ENCODE measurements around the gene TOE1.
"Not testable (repeated sequence)": the region's sequence is repeated elsewhere in the genome, so short reads cannot be mapped to it uniquely, and the experiment has no call there.

Gene TOE1

GRCh38 chr1:45354838-45355237 is 14.9 kb downstream of the TOE1 start:
- no peak for DNase-seq (ENCODE audit: low read depth in 2 of 2)

- no peak for DNase-seq (ENCODE audit: low read depth in 2 of 2)
Observed at GRCh38 chr1:45355683-45356082, 15.7 kb downstream of the TOE1 start.

- DNase-seq (ENCODE audit: low read depth in 2 of 2) = no peak
Observed at GRCh38 chr1:45356186-45356585, 16.2 kb downstream of the TOE1 start.

- peak in 1 of 2 donors; percentile 16 for DNase-seq (ENCODE audit: low read depth in 2 of 2)
Observed at GRCh38 chr1:45359882-45360513, 20.0 kb downstream of the TOE1 start.

- not testable (repeated sequence) for DNase-seq (ENCODE audit: low read depth in 2 of 2)
Observed at GRCh38 chr1:45360981-45361380, 21.0 kb downstream of the TOE1 start.

GRCh38 chr1:45364294-45364693 is 24.3 kb downstream of the TOE1 start:
- no peak for DNase-seq (ENCODE audit: low read depth in 2 of 2)

- no peak for DNase-seq (ENCODE audit: low read depth in 2 of 2)
Observed at GRCh38 chr1:45365051-45365450, 25.1 kb downstream of the TOE1 start.

GRCh38 chr1:45370575-45370974 is 30.6 kb downstream of the TOE1 start:
- DNase-seq (ENCODE audit: low read depth in 2 of 2) = no peak

GRCh38 chr1:45373573-45373972 is 33.6 kb downstream of the TOE1 start:
- no peak for DNase-seq (ENCODE audit: low read depth in 2 of 2)

- no peak for DNase-seq (ENCODE audit: low read depth in 2 of 2)
Observed at GRCh38 chr1:45375104-45376090, 35.4 kb downstream of the TOE1 start.

GRCh38 chr1:45378184-45378583 is 38.2 kb downstream of the TOE1 start:
- no peak for DNase-seq (ENCODE audit: low read depth in 2 of 2)

- DNase-seq (ENCODE audit: low read depth in 2 of 2) = no peak
Observed at GRCh38 chr1:45379524-45379923, 39.6 kb downstream of the TOE1 start.

- no peak for DNase-seq (ENCODE audit: low read depth in 2 of 2)
Observed at GRCh38 chr1:45380125-45380524, 40.2 kb downstream of the TOE1 start.

GRCh38 chr1:45380730-45381129 is 40.8 kb downstream of the TOE1 start:
- no peak for DNase-seq (ENCODE audit: low read depth in 2 of 2)

- DNase-seq (ENCODE audit: low read depth in 2 of 2) = no peak
Observed at GRCh38 chr1:45381243-45381642, 41.3 kb downstream of the TOE1 start.

GRCh38 chr1:45383191-45383590 is 43.2 kb downstream of the TOE1 start:
- no peak for DNase-seq (ENCODE audit: low read depth in 2 of 2)

- not testable (repeated sequence) for DNase-seq (ENCODE audit: low read depth in 2 of 2)
Observed at GRCh38 chr1:45384213-45384612, 44.2 kb downstream of the TOE1 start.

GRCh38 chr1:45385302-45385701 is 45.3 kb downstream of the TOE1 start:
- no peak for DNase-seq (ENCODE audit: low read depth in 2 of 2)

- no peak for DNase-seq (ENCODE audit: low read depth in 2 of 2)
Observed at GRCh38 chr1:45386219-45386618, 46.2 kb downstream of the TOE1 start.

All from stimulated activated CD4-positive, alpha-beta T cell treated with anti-CD3 and anti-CD28 coated beads, Interleukin-1b, Interleukin-23, amount 100 ng/mL, for 1 hour (primary cell).